Lung (tissue), 13 donors: Measurements from ENCODE around the gene ARL16. TPM values are rescaled to one million over a fixed set of nuclear protein-coding genes. Genes with fewer than 3 reads are reported as not detected.

Experiments used
- ATAC-seq: fragments of 200-7000 bp; cut with Tn5 transposase; one replicate; pipeline ENCODE4 v1.9.1; 2020; ENCODE audit warnings: moderate number of reproducible peaks; ENCODE audit not compliant: insufficient read depth, low FRiP score
- DNase-seq, 3 donors: peaks; one replicate each; pipeline ENCODE4 v3.0.0-alpha.2; 2013 to 2017
- H3K27ac ChIP-seq, 2 donors: one replicate each; pipeline ENCODE4 v1.5.1; 2013; ENCODE audit warnings: mild to moderate bottlenecking in 2 of 2, moderate library complexity in 2 of 2, control low read depth in 1 of 2, inconsistent platforms in 1 of 2, low read depth in 1 of 2, low read length in 1 of 2
- H3K27me3 ChIP-seq, 3 donors: one replicate each; pipeline ENCODE4 v1.5.1; 2013; ENCODE audit warnings: low read length in 2 of 3; ENCODE audit not compliant: control insufficient read depth in 3 of 3, insufficient read depth in 3 of 3
- H3K36me3 ChIP-seq, 4 donors: one replicate each; pipeline ENCODE4 v1.5.1; 2013; ENCODE audit warnings: low read length in 4 of 4, mild to moderate bottlenecking in 1 of 4, moderate library complexity in 1 of 4; ENCODE audit not compliant: control insufficient read depth in 4 of 4, insufficient read depth in 4 of 4
- H3K4me1 ChIP-seq, 5 donors: one replicate each; pipeline ENCODE4 v1.5.1; 2013; ENCODE audit warnings: low read length in 5 of 5, mild to moderate bottlenecking in 2 of 5, moderate library complexity in 1 of 5; ENCODE audit not compliant: control insufficient read depth in 5 of 5, insufficient read depth in 5 of 5
- H3K4me3 ChIP-seq: one replicate; pipeline ENCODE4 v1.5.1; 2013; ENCODE audit warnings: mild to moderate bottlenecking, control low read depth, moderate library complexity
- H3K9ac ChIP-seq, 2 donors: one replicate each; pipeline ENCODE4 v1.5.1; 2013; ENCODE audit warnings: low read length in 2 of 2, control low read depth in 1 of 2; ENCODE audit not compliant: insufficient read depth in 1 of 2
- H3K9me3 ChIP-seq, 4 donors: one replicate each; pipeline ENCODE4 v1.5.1; 2013; ENCODE audit warnings: low read length in 3 of 4, mild to moderate bottlenecking in 1 of 4, moderate library complexity in 1 of 4; ENCODE audit not compliant: control insufficient read depth in 4 of 4, insufficient read depth in 3 of 4
- CTCF ChIP-seq: IDR thresholded peaks from 2 replicates; pipeline ENCODE4 v1.5.1; 2012; ENCODE audit warnings: mild to moderate bottlenecking; ENCODE audit errors: control extremely low read depth, extremely low read depth
- WGBS, 2 donors: extraction: QIAGEN DNeasy Blood & Tissue Kit; methylation state at CpG; one replicate each; pipeline ENCODE4 v1.1.7; 2013; 5-methylcytosine and 5-hydroxymethylcytosine counted together
- polyA plus RNA-seq, 2 donors: library from polyadenylated mRNA; stranded (reverse); fragments of 200-250 nt; gene quantifications; one replicate each; pipeline ENCODE4 v1.2.1, GENCODE V29; 2013
- small RNA-seq: library from RNA; depleted of rRNA; stranded (forward); fragments of <200 nt; gene quantifications from one replicate; pipeline ENCODE3, GENCODE V24; 2014; ENCODE audit warnings: low replicate concordance
- total RNA-seq, 2 donors: library from RNA; depleted of rRNA in 1 of 2; stranded (reverse); fragments of >200 nt in 1 of 2; gene quantifications; one replicate each; pipeline ENCODE4 v1.2.1, GENCODE V29; 2014 to 2021
- donor health status: control.
- donor health status: control.
- donor health status: Bipolar disorder and iron deficiency.
- donor health status: healthy.
- donor health status: DM: yes; HTN: yes; CAD: no.

ARL16 gene
- total and polyA plus RNA-seq, 4 donors = 27.4 to 59.5 (median 29.8) TPM

- no peaks in the 10 kb centered on the region for H3K27me3 ChIP-seq
- H3K4me1 ChIP-seq = peaks cover 0 to 14% (median 8%) of the 10 kb centered on the region in 5 donors
- no peaks in the 10 kb centered on the region for H3K9me3 ChIP-seq
- DNase-seq = no peak
- H3K9ac ChIP-seq = peak overlapping the region; percentile 73 to 88
- peak overlapping the region; percentile 86 for H3K4me3 ChIP-seq
- 33 to 47% methylated on average over 18 of the region's 18 CpGs for whole genome bisulfite sequencing, 2 donors
- no peak for TF ChIP-seq CTCF
- H3K36me3 ChIP-seq = peaks cover 0 to 3% (median 1%) of the 10 kb centered on the region in 4 donors
- H3K27ac ChIP-seq = peak overlapping the region; percentile 89 to 96
- peak; percentile 49 for ATAC-seq
These were observed 47.6 kb downstream of the ARL16 start for GRCh38 chr17:81635973-81636504.

- H3K9ac ChIP-seq = peak overlapping the region; percentile 28 to 37
- no peak overlapping the region for H3K27ac ChIP-seq
- 90 to 94% methylated on average over 5 of the region's 5 CpGs for WGBS, 2 donors
- no peaks in the 10 kb centered on the region for H3K27me3 ChIP-seq
- no peak overlapping the region for H3K4me3 ChIP-seq
- peaks cover 0 to 3% (median 1%) of the 10 kb centered on the region in 4 donors for H3K36me3 ChIP-seq
- ATAC-seq (no peak), DNase-seq (no peak)
- H3K4me1 ChIP-seq = peaks cover 0 to 14% (median 8%) of the 10 kb centered on the region in 5 donors
- no peaks in the 10 kb centered on the region for H3K9me3 ChIP-seq
- no peak for TF ChIP-seq CTCF
These were observed 48.2 kb downstream of the ARL16 start for GRCh38 chr17:81635431-81635830.

- TF ChIP-seq CTCF = no peak
- ATAC-seq (no peak), DNase-seq (no peak)
- H3K4me3 ChIP-seq = no peak overlapping the region
- H3K9ac ChIP-seq = no peak overlapping the region
- 64 to 80% methylated on average over 7 of the region's 7 CpGs for WGBS, 2 donors
- H3K9me3 ChIP-seq = no peaks in the 10 kb centered on the region
- H3K27me3 ChIP-seq = no peaks in the 10 kb centered on the region
- peaks cover 0 to 13% (median 8%) of the 10 kb centered on the region in 5 donors for H3K4me1 ChIP-seq
- H3K27ac ChIP-seq = no peak overlapping the region
- H3K36me3 ChIP-seq = peaks cover 7 to 21% (median 13%) of the 10 kb centered on the region in 4 donors
These were observed 52.1 kb downstream of the ARL16 start for GRCh38 chr17:81631482-81631881.

Small RNAs within 50 kb of the gene (small RNA-seq; reads per million reads assigned to genes)
- gene MIR6786 = 0.08 reads per million

Other genes with a start within 250 kb of the ARL16 start
- 1,000 to 10,000 TPM; 3,059 to 3,066 TPM for gene ACTG1, start 171.0 kb downstream of the ARL16 start, total RNA-seq
- gene ACTG1, start 171.0 kb downstream of the ARL16 start, polyA plus RNA-seq = 1,000 to 10,000 TPM; 1,461 to 4,301 TPM
- 1 to 10 TPM; 2.1 to 3.9 TPM for gene FSCN2, start 155.4 kb downstream of the ARL16 start, total RNA-seq
- 1 to 10 TPM in 1 of 2 donors, under 1 TPM in 1; 0.46 to 1.8 TPM for gene FSCN2, start 155.4 kb downstream of the ARL16 start, polyA plus RNA-seq
- 10 to 100 TPM; 20.8 to 34.4 TPM for gene FAAP100, start 131.4 kb downstream of the ARL16 start, total RNA-seq
- gene FAAP100, start 131.4 kb downstream of the ARL16 start, polyA plus RNA-seq = 10 to 100 TPM; 21.4 to 29.3 TPM
- 10 to 100 TPM; 47.8 to 98.0 TPM for gene NPLOC4, start 46.7 kb downstream of the ARL16 start, total RNA-seq
- 10 to 100 TPM; 30.1 to 54.8 TPM for gene NPLOC4, start 46.7 kb downstream of the ARL16 start, polyA plus RNA-seq
- gene TSPAN10, start 46.6 kb downstream of the ARL16 start, total RNA-seq = 1 to 10 TPM; 1.4 to 4.7 TPM
- under 1 TPM; 0.61 to 0.85 TPM for gene TSPAN10, start 46.6 kb downstream of the ARL16 start, polyA plus RNA-seq
- 1 to 10 TPM in 1 of 2 donors, not detected in 1; 1.8 TPM for gene PDE6G, start 27.3 kb downstream of the ARL16 start, total RNA-seq
- 1 to 10 TPM; 1.8 to 2.1 TPM for gene PDE6G, start 27.3 kb downstream of the ARL16 start, polyA plus RNA-seq
- gene OXLD1, start 17.2 kb downstream of the ARL16 start, total RNA-seq = 10 to 100 TPM in 1 of 2 donors, 1 to 10 TPM in 1; 8.9 to 35.1 TPM
- 10 to 100 TPM; 61.3 to 77.7 TPM for gene OXLD1, start 17.2 kb downstream of the ARL16 start, polyA plus RNA-seq
- gene CCDC137, start 17.1 kb downstream of the ARL16 start, total RNA-seq = 10 to 100 TPM; 10.2 to 23.6 TPM
- gene CCDC137, start 17.1 kb downstream of the ARL16 start, polyA plus RNA-seq = 10 to 100 TPM; 16.6 to 16.8 TPM
- gene HGS, start 214 bp upstream of the ARL16 start, total RNA-seq = 100 to 1,000 TPM in 1 of 2 donors, 10 to 100 TPM in 1; 51.5 to 128 TPM
- 100 to 1,000 TPM; 100 to 115 TPM for gene HGS, start 214 bp upstream of the ARL16 start, polyA plus RNA-seq
- gene MRPL12, start 19.6 kb upstream of the ARL16 start, total RNA-seq = 10 to 100 TPM in 1 of 2 donors, 1 to 10 TPM in 1; 6.1 to 74.9 TPM
- 100 to 1,000 TPM; 132 to 154 TPM for gene MRPL12, start 19.6 kb upstream of the ARL16 start, polyA plus RNA-seq
- gene SLC25A10, start 28.5 kb upstream of the ARL16 start, total RNA-seq = 10 to 100 TPM in 1 of 2 donors, 1 to 10 TPM in 1; 4.3 to 21.0 TPM
- 10 to 100 TPM; 13.0 to 21.5 TPM for gene SLC25A10, start 28.5 kb upstream of the ARL16 start, polyA plus RNA-seq
- gene GCGR, start 120.4 kb upstream of the ARL16 start, total RNA-seq = under 1 TPM in 1 of 2 donors, not detected in 1; 0.11 TPM
- under 1 TPM; 0.09 to 0.12 TPM for gene GCGR, start 120.4 kb upstream of the ARL16 start, polyA plus RNA-seq
- 10 to 100 TPM; 47.6 to 96.2 TPM for gene MCRIP1, start 149.5 kb upstream of the ARL16 start, total RNA-seq
- gene MCRIP1, start 149.5 kb upstream of the ARL16 start, polyA plus RNA-seq = 100 to 1,000 TPM; 117 to 188 TPM
- gene PPP1R27, start 151.3 kb upstream of the ARL16 start, total RNA-seq = not detected
- gene PPP1R27, start 151.3 kb upstream of the ARL16 start, polyA plus RNA-seq = under 1 TPM in 1 of 2 donors, not detected in 1; 0.13 TPM
- 100 to 1,000 TPM; 356 to 990 TPM for gene P4HB, start 176.7 kb upstream of the ARL16 start, total RNA-seq
- 100 to 1,000 TPM; 695 to 862 TPM for gene P4HB, start 176.7 kb upstream of the ARL16 start, polyA plus RNA-seq
- 100 to 1,000 TPM; 118 to 558 TPM for gene ARHGDIA, start 187.5 kb upstream of the ARL16 start, total RNA-seq
- gene ARHGDIA, start 187.5 kb upstream of the ARL16 start, polyA plus RNA-seq = 100 to 1,000 TPM; 327 to 464 TPM
- 10 to 100 TPM; 46.5 to 79.5 TPM for gene ALYREF, start 207.8 kb upstream of the ARL16 start, total RNA-seq
- 10 to 100 TPM; 26.1 to 65.8 TPM for gene ALYREF, start 207.8 kb upstream of the ARL16 start, polyA plus RNA-seq
- 100 to 1,000 TPM in 1 of 2 donors, 10 to 100 TPM in 1; 36.0 to 132 TPM for gene ANAPC11, start 207.9 kb upstream of the ARL16 start, total RNA-seq
- gene ANAPC11, start 207.9 kb upstream of the ARL16 start, polyA plus RNA-seq = 100 to 1,000 TPM; 236 to 293 TPM
- under 1 TPM; 0.48 to 0.55 TPM for gene NPB, start 218.4 kb upstream of the ARL16 start, total RNA-seq
- under 1 TPM; 0.41 to 0.44 TPM for gene NPB, start 218.4 kb upstream of the ARL16 start, polyA plus RNA-seq
- gene PCYT2, start 227.6 kb upstream of the ARL16 start, total RNA-seq = 10 to 100 TPM; 23.0 to 81.3 TPM
- gene PCYT2, start 227.6 kb upstream of the ARL16 start, polyA plus RNA-seq = 10 to 100 TPM; 53.8 to 91.6 TPM
- 10 to 100 TPM; 14.7 to 43.4 TPM for gene SIRT7, start 234.4 kb upstream of the ARL16 start, total RNA-seq
- gene SIRT7, start 234.4 kb upstream of the ARL16 start, polyA plus RNA-seq = 10 to 100 TPM; 30.5 to 35.3 TPM
- gene MAFG, start 243.9 kb upstream of the ARL16 start, total RNA-seq = 10 to 100 TPM; 11.9 to 33.3 TPM
- gene MAFG, start 243.9 kb upstream of the ARL16 start, polyA plus RNA-seq = 10 to 100 TPM; 17.2 to 29.3 TPM